GM12875 (cell line): Measurements from ENCODE around the gene NLK.
"Not testable (repeated sequence)": the region's sequence is repeated elsewhere in the genome, so short reads cannot be mapped to it uniquely, and the experiment has no call there.

Experiments
- H3K4me3 ChIP-seq: one replicate; pipeline ENCODE4 v1.5.1; 2011; ENCODE audit warnings: low read depth, low read length, control low read depth
- TF ChIP-seq, protein P1 (sequence below): IDR thresholded peaks from 2 replicates; pipeline ENCODE4 v1.5.1; 2011; ENCODE audit warnings: low read depth, mild to moderate bottlenecking, control low read depth, inconsistent platforms, low read length, moderate library complexity, borderline replicate concordance; ENCODE audit not compliant: insufficient read depth

NLK gene

DNA sequence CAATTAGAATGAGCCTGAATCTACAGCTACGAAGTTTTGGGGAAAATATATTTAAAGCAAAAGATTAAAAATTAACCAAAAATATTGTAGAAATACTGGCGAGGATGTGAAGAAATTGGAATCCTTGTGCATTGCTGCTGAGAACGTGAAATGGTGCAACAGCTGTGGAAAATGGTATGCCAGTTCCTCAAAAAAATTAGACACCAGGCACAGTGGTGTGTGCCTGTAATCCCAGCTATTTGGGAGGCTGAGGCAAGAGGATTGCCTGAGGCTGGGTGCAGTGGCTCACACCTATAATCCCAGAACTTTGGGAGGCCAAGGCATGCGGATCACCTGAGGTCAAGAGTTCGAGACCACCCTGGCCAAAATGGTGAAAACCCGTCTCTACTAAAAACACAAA lies 156.6 kb downstream of the NLK start:
- no peak overlapping the region for H3K4me3 ChIP-seq
- TF ChIP-seq, protein P1, sequence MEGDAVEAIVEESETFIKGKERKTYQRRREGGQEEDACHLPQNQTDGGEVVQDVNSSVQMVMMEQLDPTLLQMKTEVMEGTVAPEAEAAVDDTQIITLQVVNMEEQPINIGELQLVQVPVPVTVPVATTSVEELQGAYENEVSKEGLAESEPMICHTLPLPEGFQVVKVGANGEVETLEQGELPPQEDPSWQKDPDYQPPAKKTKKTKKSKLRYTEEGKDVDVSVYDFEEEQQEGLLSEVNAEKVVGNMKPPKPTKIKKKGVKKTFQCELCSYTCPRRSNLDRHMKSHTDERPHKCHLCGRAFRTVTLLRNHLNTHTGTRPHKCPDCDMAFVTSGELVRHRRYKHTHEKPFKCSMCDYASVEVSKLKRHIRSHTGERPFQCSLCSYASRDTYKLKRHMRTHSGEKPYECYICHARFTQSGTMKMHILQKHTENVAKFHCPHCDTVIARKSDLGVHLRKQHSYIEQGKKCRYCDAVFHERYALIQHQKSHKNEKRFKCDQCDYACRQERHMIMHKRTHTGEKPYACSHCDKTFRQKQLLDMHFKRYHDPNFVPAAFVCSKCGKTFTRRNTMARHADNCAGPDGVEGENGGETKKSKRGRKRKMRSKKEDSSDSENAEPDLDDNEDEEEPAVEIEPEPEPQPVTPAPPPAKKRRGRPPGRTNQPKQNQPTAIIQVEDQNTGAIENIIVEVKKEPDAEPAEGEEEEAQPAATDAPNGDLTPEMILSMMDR = no peak

DNA sequence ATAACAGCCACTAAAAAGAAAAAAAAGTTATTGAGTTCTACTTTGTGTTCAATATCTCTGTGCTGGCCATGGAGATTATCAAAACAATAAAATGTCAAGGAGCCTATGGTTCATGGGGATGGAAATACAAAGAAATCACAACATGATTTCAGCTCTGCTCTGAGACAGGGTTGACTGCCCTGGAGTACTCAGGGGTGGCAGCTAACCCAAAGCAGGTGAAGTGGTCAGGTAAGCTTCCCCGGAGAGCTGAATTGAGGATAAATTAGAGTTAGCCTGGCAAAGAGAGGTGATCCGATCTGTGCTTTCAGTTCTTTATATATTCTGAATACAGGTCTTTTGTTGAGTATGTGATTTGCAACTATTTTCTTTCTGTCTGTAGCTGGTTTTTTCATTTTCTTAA lies 157.3 kb downstream of the NLK start:
- TF ChIP-seq, protein P1 = no peak
- no peak overlapping the region for H3K4me3 ChIP-seq

DNA sequence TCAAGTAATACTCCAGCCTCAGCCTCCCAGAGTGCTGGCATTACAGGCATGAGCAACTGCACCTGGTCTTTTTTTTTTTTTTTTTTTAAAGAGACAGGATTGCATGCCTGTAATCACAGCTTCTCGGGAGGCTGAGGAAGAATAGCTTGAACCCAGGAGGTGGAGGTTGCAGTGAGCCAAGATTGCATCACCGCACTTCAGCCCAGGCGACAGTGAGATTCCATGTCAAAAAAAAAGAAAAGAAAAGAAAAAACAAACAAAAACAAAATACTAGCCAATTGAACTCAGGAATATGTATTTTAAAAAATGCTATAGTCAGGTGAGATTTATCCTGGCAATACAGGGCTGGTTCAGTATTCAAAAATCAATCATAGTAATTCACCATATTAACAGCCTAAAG lies 158.8 kb downstream of the NLK start:
- no peak overlapping the region for H3K4me3 ChIP-seq
- TF ChIP-seq, protein P1 = no peak

DNA sequence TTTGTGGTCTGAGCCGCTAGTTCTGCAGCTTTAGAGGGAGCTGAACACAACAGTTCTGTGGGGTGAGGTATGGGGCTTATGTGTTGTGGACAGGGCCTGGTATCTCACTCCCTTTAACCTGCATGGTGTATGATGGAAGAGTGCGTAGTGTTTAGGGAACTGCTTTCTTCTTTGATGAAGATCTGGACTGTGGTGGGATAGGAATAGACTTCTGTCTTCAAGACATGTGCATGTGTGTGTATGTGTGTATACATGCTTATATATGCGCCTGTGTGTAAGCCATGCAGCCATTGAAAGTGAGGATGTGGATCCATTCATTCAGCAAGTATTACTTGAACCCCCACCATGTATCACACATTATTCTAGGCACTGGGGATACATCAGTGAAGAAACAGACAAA lies 161.8 kb downstream of the NLK start:
- TF ChIP-seq, protein P1 = no peak
- H3K4me3 ChIP-seq = no peak overlapping the region

DNA sequence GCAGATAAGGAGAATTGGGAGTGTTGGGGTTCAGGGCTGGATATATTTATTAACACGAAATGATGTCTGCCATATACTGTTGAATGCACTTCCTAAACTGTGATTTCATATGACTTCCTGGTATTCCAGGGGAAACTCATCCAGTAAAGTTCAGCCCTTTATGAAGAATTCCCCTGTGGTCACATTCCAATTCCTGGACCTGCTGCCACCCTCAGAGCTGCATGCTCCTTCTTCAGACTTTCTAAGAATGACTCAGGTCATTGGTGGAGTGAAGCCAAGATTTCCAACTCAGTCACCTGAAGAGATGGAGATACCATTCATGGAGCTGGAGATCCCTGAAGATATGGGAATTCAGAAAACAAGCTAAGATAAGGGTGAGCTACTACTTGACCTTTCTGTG lies 162.3 kb downstream of the NLK start:
- TF ChIP-seq, protein P1 = no peak
- H3K4me3 ChIP-seq = no peak overlapping the region

DNA sequence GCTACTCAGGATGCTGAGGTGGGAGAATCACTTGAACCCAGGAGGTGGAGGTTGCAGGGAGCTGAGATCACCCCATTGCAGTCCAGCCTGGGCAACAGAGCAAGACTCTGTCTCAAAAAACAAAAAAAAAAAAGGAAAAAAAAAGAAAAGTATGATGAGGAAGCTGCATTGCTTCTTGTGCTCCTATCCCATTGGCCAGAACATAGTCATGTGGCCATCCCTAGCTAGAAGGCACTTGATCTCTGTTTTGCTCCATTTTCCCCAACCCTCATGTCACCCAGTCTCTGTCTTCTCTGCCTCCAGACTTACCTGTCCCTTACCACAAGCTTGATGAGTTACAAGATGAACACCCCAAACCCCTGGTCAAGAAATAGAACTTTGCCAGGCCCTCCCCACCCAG lies 163.8 kb downstream of the NLK start:
- H3K4me3 ChIP-seq = no peak overlapping the region
- TF ChIP-seq, protein P1 = no peak

DNA sequence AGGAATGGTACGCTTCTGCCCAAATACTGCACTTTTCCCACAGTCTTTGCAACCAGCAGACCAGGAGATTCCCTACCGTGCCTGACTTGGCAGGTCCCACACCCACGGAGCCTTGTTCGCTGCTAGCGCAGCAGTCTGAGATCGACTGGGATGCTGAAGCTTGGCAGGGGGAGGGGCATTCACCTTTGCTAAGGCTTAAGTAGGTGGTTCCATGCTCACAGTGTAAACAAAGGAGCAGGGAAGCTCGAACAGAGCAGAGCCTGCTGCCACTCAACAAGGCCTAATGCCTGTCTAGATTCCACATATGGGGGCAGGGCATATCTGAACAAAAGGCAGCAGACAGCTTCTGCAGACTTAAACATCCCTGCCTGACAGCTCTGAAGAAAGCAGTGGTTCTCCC lies 169.3 kb downstream of the NLK start:
- TF ChIP-seq, protein P1 = no peak
- H3K4me3 ChIP-seq = no peak overlapping the region

DNA sequence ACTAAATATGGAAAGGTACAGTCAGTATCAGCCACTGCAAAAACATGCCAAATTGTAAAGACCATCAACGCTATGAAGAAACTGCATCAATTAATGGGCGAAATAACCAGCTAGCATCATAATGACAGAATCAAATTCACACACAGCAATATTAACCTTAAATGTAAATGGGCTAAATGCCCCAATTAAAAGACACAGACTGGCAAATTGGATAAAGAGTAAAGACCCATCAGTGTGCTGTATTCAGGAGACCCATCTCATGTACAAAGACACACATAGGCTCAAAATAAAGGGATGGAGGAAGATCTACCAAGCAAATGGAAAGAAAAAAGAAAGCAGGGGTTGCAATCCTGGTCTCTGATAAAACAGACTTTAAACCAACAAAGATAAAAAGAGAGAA lies 171.1 kb downstream of the NLK start:
- not testable (repeated sequence) for H3K4me3 ChIP-seq
